Measurements from ENCODE around the gene ADPRHL1. TPM values are rescaled to one million over a fixed set of nuclear protein-coding genes. Genes with fewer than 3 reads are reported as not detected.

Gene ADPRHL1
- total RNA-seq, 1 experiment from 2014 or later: 0.76 TPM

- no peak for DNase-seq (ENCODE audit: low read depth)
These were observed 20.6 kb downstream of the ADPRHL1 start for GRCh38 chr13:113432506-113433270.

- DNase-seq (ENCODE audit: low read depth): no peak
These were observed 22.1 kb downstream of the ADPRHL1 start for GRCh38 chr13:113431171-113431570.

DNA sequence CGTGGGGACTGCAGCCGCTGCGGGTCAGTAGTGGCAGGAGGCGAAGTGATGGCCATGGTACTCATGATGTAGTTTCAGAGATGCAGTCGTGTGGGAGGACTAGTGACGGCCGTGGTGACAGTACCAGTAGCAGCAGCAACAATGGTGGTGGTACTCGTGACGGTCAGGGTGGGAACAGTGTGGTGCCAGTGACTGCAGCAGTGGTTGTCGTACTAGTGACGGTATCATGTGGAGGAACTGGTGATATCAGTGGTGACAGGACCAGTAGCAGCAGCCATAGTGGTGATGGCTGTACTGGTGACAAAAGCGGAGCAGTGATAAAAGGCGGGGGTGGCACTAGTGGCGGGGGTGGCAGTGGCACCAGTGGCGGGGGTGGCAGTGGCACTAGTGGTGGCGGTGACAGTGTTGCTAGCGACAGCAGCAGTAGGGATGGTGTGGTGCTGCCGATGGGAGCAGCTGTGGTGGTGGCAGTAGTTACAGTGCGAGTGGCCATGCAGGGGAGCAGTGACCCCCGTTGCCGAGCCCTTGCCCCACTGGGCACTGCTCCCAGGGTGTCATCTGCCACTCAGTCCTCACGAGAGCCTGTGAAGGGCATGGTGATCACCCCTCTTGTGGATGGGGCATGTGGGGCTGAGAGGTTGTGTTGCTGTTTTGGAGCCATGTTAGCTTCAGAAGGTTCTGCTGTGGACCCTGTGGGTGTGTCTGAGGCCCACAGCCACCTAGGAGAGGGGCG is 22.7 kb downstream of the ADPRHL1 start:
- DNase-seq (ENCODE audit: low read depth): no peak

- no peak for DNase-seq (ENCODE audit: low read depth)
These were observed 23.7 kb downstream of the ADPRHL1 start for GRCh38 chr13:113429608-113429985.

- DNase-seq (ENCODE audit: low read depth): no peak
These were observed 24.2 kb downstream of the ADPRHL1 start for GRCh38 chr13:113428871-113429607.

GRCh38 chr13:113428469-113428865 is 24.8 kb downstream of the ADPRHL1 start:
- DNase-seq (ENCODE audit: low read depth): no peak

- DNase-seq (ENCODE audit: low read depth): peak; percentile 13
These were observed 25.5 kb downstream of the ADPRHL1 start for GRCh38 chr13:113427562-113428468.

DNA sequence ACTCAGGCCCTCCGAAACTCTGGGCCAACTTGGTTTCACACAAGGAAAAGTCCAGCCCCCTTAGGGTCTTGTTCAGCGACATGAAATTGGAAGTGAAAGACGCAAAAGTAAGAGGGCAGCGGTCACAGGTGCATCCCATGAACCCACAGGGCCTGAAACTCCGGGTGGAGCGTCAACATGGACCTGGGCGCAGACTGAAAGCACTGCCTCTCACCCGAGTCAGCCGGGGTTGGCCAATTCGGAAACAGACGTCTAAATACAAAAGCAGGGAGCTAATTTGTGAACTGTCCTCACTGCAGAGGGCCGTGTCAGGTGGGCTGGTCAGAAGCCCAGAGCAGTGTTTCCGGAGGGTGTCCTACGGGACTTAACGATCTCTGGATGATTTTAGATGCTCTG is 26.7 kb downstream of the ADPRHL1 start:
- no peak for DNase-seq (ENCODE audit: low read depth)

DNA sequence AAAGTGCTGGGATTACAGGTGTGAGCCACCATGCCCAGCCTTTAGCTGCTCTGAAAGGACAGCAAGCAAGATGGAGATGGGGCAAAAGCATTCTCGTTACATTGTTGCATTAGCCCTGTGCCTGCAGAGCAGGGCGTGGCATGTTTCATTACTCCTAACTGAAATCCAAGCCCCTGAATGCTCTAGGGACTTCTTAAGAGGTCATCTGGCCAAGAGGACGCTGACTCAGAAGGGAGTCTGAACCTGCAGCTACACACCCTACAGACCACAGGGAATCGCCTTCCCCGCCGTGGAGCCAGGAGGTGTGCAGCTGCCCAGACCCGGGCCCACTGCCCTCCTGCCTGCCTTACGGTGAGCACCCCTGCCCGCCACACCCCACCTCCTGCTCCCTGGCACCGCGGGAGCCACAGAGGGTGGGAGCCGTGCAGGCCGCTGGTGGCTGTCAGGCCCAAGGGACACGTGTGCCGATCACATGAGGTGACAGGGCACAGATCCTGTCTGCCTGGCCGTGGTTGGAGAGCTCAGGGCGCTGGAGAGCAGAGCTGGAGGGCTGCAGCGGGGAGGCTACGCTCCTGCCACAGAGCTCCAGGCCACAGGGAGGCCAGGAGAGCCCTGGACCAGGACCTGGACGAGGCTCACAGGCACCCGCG is 27.2 kb downstream of the ADPRHL1 start:
- DNase-seq (ENCODE audit: low read depth): peak; percentile 8

DNA sequence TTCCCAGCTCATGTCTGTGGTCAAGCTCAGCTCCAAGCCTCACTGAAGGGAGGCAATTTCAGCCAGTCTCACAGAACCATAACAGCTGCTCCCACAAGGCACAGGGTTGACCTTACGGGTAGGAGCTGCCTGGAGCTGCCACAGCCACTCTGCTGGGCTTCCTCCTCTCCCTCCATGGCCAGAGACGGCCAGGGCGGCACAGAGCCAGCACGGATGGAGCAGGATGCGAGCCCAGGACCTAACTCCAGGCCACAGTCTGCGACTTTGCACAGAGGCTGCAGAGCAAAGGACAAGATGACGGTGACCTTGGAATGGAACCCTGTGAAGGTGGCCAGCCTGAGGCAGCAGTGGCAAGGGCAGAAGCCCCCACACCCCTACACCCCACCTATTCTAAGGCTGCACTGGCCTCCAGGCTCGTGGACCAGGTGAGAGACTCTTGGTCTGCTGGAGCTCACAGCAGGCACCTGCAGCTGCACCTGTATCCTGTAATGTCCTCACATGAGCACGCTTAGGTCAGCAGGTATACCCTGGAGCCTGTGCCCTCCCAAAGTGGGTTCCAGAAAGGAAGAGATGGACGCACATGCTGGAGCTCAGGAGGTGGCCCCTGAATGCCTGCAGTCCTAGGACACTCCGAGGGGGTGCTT is 29.6 kb downstream of the ADPRHL1 start:
- DNase-seq (ENCODE audit: low read depth): no peak

GRCh38 chr13:113422807-113423519 is 30.3 kb downstream of the ADPRHL1 start:
- no peak for DNase-seq (ENCODE audit: low read depth)

GRCh38 chr13:113421673-113422270 is 31.5 kb downstream of the ADPRHL1 start:
- DNase-seq (ENCODE audit: low read depth): no peak

DNA sequence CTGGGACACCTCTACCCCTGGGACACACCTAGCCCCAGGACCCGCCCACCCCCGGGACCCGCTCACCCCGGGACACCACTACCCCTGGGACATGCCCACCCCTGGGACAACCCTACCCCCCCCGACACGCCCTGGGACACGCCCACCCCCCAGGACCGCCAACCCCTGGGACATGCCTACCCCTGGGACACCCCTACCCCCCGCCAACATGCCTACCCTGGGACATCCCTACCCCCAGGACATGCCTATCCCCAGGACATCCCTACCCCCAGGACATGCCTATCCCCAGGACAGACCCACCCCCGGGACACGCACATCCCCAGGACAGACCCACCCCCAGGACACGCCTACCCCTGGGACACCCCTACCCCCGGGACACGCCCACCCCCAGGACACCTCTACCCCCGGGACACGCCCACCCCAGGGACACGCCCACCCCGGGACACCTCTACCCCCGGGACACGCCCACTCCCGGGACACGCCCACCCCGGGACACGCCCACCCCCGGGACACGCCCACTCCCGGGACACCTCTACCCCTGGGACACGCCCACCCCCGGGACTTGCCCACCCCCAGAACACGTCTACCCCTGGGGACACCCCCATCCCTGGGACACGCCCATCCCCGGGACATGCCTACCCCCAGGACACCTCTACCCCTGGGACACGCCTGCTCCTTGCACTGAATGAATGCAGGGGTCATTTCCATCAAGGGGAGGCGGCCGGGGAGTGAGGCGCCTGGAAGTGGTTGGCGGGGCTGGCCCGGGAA is 32.3 kb downstream of the ADPRHL1 start:
- no peak for DNase-seq (ENCODE audit: low read depth)

- DNase-seq (ENCODE audit: low read depth): no peak
These were observed 33.1 kb downstream of the ADPRHL1 start for GRCh38 chr13:113420232-113420631.

DNA sequence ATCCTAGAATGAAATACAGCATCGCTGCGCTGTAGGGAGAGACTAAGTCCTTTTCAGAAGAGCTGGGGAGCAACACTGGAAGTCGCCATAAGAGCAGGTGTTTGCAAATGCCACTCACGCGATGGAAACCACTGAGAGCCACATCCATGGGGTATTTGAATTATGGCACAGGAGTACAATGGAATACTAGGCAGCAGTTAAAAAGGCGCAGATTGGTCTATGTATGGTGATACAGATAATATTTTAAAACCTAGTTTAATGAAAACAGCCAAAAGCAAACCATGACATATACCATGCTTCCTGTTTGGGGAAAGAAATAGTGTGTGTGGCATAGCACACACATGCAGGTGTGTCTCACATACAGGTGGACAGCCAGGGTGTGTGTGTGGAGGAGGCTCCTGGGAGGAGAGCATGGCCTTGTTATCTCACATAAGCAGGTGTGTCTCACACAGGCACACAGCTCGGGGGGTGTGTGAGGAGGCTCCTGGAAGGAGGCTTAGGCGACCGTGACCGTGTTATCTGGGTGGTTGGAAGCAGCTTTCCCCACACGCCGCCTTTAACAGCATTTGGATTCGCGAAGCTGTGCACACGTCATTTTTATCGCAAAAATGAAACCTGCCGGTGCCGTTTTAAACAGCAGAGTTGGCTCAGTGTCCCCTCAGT is 33.6 kb downstream of the ADPRHL1 start:
- no peak for DNase-seq (ENCODE audit: low read depth)

- no peak for DNase-seq (ENCODE audit: low read depth)
These were observed 34.6 kb downstream of the ADPRHL1 start for GRCh38 chr13:113418722-113419049.

DNA sequence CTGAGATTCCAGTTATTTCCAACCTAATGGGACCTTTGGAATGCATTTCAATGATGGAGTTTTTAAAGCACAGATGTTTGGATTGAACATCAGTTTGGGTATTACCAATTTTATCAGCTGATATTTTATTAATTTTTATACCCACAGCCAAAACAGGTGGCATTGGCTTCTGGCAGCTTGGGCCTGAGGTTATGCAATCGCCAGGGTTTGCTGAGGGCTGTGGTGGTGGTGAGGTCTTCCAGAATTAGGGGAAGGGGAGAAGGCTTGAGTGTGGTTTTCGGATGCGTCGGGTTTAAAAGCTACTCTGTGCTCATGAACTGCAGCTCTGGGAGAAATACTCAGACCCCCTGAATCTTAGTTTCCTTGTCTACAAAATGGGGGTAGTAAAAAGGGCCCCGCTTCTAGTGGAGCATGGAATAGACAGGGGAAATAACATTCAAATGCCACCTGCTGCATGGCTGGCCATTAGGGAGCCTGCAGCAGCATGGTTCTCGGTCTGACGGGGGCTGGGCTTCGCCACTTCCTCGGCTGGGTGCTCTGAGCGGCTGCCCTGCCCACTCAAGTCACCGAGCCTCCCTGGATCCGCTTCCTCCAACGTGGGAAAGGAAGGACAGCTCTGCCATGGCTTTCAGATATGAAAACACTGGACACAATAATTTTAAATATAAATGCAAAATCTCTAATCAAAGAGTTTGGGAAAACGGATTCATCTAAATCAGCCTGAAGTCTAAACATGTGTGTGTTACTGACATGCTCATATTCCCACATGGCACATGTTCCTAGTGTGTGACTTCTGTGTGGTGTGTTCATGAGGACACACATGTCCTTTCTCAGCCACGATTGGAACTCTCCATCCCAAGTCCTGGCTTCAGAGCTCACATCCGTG is 35.2 kb downstream of the ADPRHL1 start:
- DNase-seq (ENCODE audit: low read depth): no peak
